ENCODE results near the gene EFHC1.
"Not testable (repeated sequence)": the region's sequence is repeated elsewhere in the genome, so short reads cannot be mapped to it uniquely, and the experiment has no call there.

The EFHC1 gene, protein sequence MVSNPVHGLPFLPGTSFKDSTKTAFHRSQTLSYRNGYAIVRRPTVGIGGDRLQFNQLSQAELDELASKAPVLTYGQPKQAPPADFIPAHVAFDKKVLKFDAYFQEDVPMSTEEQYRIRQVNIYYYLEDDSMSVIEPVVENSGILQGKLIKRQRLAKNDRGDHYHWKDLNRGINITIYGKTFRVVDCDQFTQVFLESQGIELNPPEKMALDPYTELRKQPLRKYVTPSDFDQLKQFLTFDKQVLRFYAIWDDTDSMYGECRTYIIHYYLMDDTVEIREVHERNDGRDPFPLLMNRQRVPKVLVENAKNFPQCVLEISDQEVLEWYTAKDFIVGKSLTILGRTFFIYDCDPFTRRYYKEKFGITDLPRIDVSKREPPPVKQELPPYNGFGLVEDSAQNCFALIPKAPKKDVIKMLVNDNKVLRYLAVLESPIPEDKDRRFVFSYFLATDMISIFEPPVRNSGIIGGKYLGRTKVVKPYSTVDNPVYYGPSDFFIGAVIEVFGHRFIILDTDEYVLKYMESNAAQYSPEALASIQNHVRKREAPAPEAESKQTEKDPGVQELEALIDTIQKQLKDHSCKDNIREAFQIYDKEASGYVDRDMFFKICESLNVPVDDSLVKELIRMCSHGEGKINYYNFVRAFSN

DNA sequence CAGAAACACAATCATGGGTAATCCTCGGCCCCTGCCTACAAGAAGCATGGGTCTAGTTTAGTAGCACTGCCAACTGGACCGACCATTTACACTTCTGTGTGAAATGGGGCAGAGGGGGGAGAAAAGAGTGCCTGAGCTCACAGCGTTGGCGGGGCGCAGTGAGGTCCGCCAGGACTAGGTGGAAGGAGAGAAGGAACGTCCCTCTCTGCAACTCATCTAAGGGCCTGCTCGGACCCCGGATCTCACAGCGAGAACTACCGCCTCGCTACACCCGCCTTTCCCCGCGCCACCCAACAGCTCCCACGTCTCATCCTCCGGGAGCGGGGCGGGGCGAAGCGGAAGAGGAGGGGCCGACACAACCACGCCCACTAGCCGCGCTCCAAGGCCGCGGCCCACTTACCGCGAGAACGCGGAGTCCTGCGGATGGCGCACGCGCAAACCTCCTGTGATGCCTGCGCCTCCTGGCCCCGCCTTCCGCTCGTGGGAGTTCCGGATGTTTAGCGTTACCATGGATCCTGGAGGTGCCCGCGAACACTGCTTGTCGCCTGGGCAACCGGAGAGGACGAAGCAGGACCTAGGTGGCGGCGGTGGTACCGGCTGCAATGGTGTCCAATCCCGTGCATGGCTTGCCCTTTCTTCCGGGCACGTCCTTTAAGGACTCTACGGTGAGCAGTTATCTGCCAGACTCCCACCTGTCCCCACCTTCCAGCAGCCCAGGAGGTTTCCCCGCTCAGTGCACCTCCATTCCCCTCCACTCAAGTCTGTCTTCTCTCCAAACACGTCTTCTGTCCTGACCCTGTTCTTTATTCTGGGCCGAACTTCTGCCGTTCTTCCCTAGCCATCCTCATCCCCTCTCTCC lies at the start of gene EFHC1:
TSS of gene EFHC1 (plus strand) at position 534 of the 859 bp plus-strand sequence. CDS start at position 603, 69 bp downstream.
- peak; percentile 98 for DNase-seq (ENCODE audit: low read depth)

DNA sequence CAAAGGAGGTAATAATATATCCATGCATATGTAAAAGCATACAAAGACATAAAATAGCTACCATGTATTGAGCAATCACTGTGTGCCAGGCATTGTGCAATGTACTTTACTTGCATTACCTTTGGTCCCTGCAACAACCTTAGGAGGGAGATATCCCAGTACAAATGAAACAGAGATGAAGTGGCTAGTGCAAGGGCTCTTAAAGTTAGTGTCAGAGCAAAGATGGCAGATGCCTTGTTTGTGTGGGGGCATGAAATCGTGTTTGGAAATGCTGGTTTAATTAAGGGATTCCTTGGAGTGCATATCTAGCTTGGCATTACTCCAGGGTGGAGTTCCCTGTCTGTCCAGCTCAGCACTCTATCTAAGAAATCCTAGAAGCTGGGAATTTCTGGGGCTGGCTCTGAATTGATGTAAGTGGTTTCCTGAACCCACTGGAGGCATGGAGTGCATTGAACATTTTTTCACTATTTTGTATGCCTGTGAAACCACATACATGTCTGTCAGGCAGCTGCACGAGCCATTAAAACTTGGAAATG lies 48.4 kb upstream of the EFHC1 start:
- DNase-seq (ENCODE audit: low read depth): peak; percentile 50

DNA sequence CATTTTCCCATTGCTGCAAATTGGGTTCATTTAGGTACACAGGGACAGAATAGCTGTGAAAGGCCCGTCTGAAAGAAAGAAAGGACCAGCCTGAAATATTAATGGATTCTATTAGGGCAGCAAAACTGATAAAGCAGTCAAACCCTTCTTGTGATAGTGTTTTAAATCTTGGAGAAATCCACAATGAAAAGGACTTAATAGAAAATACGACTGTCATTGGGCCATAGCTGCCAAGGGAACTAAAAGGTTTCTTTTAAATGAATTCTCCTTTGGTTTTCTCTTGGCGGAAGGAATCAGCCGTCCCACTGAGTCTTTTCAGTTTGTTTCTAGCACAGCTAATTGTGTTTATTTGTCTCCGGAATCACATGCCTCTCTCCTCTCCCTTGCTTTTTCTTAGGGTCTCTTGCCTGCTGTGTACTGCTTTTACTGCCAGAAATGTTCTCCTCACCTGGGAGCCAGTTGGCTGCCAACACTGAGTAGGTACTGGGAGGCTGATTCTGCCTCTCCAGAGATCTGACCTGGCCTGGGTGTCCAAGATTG lies 46.9 kb upstream of the EFHC1 start:
- no peak for DNase-seq (ENCODE audit: low read depth)

DNA sequence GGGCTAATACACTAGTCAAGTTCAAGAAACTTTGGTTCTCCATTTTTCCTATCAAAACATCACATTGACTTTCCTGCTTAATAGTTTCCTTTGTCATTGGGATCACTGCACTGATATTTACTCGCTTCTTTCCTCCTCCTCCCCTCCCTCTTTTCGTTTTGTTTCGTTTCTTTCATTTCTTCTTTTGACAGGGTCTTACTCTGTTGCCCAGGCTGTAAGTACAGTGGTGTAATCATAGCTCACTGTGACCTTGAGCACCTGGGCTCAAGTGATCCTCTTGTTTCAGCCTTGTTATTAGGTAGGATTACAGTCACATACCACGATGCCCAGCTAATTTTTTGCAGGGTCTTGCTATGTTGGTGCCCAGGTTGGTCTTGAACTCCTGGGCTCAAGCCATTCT lies 45.9 kb upstream of the EFHC1 start:
- DNase-seq (ENCODE audit: low read depth): no peak

DNA sequence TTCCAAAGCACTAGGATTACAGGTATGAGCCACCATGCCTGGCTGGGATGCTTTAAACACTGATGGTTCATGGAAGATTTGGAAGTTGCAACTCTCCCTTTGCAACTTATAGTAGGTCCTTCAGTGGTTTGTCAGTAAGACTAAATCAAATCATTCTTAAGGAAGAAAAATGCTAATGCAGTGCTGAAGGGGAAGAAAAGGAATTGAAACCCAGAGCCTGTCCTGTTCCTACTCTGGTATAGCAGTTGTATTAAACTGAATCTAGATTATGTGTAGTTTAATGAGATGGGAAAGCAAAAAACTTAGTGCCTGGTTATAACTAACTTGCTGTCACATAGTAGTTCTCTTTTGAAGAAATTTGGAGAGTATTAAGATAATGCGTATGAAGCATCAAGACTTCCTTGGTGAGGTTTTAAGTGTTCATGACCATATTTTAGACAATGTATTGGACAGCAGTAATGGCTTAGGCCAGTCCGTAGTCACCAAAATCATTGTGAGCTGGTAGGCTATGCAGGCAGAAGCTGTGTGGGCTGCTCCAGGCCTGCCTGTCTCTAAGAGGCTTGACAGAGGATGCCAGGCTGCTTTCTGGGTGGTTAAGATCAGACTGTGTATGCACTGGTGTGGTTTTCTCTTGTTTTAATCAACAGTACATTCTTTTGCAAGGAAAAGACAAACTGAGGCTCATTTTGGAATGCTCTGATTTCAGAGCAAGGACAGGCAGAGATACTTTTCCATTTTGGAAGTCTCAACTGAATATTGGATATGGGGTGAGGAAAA lies 44.2 kb upstream of the EFHC1 start:
- no peak for DNase-seq (ENCODE audit: low read depth)

DNA sequence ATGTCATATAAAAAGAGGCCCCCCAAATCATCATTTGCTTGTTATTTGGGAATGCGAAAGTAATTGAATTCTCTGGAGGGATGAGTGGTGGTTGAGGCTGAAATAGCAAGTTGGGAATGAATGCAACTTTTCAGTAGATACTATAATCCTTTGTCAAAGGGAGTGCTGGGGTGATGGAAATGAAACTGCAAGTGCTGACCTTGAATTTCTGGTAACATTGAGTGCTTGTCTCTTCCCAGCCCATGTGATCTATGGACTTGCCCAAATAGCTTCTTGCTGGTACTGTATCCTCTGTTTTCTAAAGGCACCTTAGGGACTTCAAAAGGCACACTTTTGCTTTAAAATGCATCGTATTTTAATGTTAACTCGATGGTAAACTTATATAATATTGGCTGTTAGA lies 43.4 kb upstream of the EFHC1 start:
- no peak for DNase-seq (ENCODE audit: low read depth)

DNA sequence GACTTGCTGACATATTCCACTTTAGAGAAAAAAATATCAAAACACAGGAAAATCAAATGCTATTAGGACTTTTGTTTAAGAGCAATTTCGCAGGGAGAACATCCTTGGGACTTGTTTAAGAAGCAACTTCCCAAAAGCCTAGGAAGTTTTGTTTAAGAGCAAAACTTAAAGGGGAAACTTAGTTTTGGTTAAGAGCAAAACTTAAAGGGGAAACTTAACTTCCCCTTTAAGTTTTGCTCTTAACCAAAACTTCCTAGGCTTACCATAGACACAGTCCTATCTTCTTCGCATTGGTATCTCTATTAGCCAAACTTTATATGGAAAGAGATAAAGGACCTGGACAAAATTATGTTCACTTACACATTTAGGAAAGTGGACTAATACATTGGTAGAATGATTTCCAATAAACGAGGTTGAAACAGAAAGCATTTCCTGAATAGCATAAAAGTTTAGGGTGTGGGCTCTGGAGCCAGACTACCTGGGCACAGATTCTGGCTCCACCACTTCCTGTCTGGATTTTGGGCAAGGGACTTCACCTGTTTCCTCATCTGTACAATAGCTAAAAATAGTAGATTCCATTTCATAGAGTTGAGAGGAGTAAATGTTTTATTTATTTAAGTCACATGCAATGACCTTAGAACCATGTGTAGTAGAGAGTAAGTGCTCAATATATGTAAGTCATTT lies 42.5 kb upstream of the EFHC1 start:
- no peak for DNase-seq (ENCODE audit: low read depth)

DNA sequence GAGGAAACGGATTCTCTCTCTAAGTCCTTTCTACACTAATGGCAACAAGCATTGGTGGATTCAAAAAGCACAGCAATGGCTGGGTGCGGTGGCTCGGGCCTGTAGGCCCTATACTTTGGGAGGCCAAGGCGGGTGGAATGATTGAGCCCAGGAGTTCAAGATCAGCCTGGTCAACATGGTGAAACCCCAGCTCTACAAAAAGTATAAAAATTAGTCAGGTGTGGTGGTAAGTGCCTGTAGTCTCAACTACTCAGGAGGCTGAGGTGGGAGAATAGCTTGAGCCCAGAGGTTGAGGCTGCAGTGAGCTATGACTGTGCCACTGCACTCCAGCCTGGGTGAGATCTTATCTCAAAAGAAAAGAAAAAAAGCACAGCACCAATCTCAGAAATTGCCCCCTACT lies 38.9 kb upstream of the EFHC1 start:
- no peak for DNase-seq (ENCODE audit: low read depth)

DNA sequence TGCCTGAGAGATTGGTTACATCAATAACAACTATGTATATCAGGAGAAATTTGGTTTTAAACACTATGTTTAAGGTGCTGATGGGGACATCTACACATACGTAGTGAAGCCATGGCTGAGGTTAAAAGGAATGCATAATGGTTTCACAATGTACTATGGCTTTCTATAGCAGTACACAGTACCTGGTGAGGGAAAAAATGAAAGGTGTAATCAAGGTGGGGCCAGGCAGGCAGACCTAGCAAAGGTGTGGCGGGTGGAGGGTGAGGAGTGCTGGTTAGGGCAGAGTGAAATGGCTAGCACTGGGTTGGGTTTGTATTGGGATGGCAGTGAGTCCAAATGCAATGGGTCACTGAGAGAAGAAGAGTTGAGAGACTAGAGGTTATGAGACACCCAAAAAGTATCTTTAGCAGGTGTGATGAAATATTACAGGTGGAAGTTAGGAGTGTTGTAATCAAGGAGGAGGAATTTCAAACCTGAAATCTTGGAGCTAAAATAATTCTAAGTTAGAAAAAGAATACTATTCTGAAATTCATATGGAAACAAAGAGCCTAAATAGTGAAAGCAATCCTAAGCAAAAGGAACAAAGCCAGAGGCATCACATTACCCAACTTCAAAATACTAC lies 35.9 kb upstream of the EFHC1 start:
- DNase-seq (ENCODE audit: low read depth): no peak

DNA sequence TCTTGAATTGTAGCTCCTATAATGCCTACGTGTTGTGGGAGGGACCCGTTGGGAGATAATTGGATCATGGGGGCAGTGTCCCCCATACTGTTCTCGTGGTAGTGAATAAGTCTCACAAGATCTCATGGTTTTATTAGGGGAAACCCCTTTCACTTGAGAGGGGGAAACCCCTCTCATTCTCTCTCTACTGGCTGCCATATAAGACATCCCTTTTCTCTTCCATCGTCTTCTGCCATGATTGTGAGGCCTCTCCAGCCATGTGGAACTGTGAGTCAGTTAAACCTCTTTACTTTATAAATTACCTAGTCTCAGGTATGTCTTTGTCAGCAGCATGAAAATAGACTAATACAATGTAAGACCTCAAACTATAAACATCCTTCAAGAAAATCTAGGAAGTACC lies 35.1 kb upstream of the EFHC1 start:
- no peak for DNase-seq (ENCODE audit: low read depth)

DNA sequence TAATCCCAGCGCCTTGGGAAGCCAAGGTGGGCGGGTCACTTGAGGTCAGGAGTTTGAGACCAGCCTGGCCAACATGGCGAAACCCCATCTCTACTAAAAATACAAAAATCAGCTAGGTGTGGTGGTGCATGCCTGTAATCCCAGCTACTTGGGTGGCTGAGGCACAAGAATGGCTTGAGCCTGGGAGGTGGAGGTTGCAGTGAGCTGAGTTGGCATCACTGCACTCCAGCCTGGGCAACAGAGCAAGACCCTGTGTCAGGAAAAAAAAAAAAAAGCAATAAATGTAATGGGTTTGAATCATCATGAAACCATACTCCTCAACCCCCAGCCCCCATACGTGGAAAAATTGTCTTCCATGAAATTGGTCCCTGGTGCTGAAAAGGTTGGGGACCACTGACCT lies 32.0 kb upstream of the EFHC1 start:
- DNase-seq (ENCODE audit: low read depth): not testable (repeated sequence)

DNA sequence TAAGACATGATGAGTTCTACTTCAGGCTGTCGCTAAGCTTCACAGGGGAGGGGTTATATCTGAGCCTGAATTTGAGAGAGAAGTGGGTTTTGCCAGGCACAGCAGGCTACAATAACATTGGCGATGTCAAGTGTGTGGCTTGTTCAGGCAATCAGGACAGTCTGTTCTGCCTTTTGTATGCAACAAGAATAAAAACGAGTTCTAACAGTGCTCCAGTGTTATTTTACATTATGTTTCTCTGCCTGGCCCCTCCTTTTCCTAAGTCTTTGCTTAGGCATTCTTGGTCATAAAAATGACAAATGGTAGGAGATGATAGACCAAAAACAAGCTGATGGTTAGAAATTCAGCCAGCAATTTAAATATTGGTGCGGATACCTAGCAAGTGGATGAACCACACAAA lies 31.4 kb upstream of the EFHC1 start:
- no peak for DNase-seq (ENCODE audit: low read depth)

DNA sequence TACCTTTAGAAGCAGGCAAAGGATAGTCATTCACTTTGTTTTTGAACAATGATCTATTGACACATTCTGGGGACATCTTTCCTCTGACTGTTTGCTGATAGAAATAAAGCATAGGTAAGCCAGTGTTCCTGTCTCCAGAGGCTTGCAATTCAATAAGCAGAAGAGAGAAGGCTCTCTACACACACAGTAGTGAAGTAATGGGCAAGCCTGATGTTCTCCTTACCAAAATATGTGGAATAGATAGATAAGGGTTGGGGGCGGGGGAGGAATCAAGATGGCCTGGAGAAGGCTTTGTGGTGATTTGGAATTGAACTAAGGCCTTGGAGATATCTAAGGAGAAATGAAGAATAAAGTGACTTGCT lies 30.9 kb upstream of the EFHC1 start:
- DNase-seq (ENCODE audit: low read depth): no peak

DNA sequence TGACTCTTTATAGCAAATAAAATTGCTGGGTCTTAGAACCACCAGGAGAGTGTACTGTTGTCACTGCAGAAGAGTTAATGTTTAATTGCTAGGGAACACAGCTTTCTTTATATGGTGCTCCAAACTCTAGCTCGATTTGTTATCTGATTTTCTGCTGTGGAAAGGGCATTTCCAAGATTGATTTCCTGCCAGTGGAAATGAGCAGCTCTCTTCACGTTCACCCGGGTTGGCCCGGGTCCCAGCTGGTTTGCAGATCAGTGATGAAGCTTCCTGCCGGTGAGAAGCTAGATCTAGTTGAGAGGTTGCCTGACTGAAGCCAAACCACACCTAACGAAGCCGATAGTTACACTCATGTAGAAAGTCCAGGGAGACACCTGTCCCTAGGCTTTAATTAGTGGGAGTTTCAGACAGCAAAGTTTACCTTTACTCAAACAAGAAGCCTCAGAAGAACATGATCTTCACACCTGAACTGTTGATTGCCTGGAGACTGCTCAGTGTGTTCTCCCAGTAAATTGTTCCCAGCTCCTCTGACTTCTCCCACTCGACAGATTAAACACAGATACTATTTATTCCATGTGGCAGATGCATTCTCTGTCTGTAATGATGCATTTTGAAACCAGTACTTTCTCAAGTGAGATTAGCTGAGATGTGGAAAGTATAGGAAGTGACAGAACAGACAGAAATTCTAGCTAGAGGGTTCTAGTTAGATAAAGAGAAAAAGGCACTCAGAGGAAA lies 30.3 kb upstream of the EFHC1 start:
- peak; percentile 69 for DNase-seq (ENCODE audit: low read depth)

DNA sequence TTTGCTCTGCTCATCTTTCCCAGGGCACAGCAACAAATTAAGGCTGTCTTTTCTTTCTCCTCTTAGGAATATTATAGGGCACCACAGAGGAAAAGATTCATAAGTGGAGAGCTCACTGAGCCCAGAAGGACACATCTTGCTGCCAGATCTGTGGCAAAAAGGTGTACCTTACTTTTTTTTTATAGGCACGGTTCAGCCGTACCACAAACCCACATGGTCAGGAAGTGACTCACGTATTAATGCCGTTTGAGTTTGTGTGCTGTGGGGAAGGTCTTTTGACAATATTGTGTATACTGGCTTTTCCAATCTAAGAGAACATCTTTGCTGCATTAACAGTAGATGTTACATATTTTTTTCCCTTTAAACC lies 29.8 kb upstream of the EFHC1 start:
- DNase-seq (ENCODE audit: low read depth): peak; percentile 65

DNA sequence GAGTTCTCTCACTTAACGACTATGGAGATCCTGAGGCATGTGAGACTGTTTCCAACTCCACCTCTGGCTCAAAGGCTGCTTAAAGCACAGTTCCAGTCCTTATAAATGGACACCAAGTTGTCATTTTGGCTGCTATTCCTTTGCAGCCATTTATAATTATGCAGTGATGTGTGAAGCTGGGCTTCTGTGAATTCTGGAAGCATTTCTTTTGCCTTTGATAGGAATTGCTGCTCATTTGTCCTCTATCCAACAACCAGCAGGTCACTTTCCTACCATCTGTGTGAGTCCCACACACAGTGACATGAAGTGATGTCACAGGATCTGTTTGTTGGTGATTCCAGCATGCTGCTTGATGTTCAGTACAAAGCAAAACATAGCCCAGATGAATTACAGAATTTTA lies 28.5 kb upstream of the EFHC1 start:
- no peak for DNase-seq (ENCODE audit: low read depth)

DNA sequence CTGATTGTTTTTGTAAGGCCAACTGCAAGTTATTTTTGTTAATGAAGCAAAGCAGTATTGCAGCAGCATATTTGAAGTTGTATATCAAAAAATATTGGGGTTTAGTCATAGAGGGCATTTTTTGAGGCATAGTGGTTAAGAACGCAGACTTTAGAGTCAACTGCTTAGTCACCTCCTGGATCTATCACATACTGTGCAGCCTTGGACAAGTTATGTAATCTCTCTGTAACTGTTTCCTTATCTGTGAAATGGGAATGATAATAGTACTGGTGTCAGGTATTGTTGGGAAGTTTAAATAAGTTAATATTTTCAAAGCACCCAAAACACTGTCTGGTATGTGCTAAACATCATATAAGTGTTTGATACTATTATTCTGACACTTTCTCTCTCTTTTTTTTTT lies 27.2 kb upstream of the EFHC1 start:
- DNase-seq (ENCODE audit: low read depth): peak; percentile 81

DNA sequence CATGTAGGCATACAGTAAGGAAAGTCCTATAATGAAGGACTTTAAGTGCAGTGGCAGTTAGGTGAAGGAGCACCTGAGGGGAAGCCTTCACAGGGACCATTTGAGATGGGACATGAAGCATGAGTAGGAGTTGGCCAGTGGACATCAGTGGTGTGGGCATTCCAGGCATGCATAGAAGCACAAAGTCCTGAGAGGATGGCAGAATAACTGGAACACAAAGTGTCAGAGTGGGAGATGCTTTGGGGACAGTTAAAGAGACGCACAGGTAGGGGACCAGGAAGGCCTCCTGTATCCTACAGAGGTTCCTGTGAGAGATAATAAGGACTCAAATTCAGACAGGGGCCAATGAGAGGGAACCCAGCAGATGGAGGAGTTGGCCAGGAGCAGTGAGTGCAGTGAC lies 26.4 kb upstream of the EFHC1 start:
- DNase-seq (ENCODE audit: low read depth): no peak

DNA sequence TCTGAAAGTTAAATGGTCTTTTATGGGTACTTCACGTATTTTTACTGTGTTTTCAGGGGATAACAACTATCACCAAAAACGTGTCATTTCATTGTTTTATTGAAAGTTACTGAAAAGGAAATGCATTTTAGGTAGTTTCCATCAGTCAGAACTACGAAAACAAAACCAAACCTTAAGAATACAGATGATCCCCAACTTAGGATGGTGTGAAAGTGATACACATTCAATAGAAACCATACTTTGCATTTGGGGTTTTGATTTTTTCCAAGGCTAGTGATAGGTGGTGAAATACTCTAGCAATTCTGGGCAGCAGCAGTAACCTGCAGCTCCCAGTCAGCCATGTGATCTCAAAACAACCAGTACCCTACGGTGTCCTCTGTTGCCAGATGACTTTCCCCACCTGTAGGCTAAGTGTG lies 25.9 kb upstream of the EFHC1 start:
- DNase-seq (ENCODE audit: low read depth): no peak

DNA sequence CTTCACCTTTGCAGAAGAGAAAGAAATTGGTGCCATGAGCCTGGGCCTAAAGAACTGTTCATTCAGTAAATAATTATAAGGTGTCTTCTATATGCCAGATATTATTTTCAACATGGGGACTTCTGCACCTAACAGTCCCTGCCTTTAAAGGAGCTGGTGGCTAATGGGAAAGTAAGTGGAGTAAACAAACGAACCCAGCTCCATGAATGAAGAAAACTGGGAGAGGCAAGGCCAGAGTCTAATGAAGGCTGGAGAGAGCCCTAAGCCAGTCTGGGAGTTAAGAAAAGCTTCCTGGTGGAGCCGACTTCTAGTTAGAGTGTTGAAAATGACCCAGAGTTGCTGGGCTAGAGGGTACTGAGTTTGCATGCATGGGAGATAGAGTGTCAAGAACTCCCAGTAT lies 24.2 kb upstream of the EFHC1 start:
- DNase-seq (ENCODE audit: low read depth): no peak
